Measurements from ENCODE around the gene MAT2A. TPM values are rescaled to one million over a fixed set of nuclear protein-coding genes. Genes with fewer than 3 reads are reported as not detected.
"Not testable (repeated sequence)": the region's sequence is repeated elsewhere in the genome, so short reads cannot be mapped to it uniquely, and the experiment has no call there.

The MAT2A gene
- total RNA-seq, 2 donors from 2014 or later = 230 to 475 TPM

- Histone ChIP-seq H3K27me3 (replicated peaks; ENCODE audit: insufficient read depth) (no peaks in the 10 kb centered on the region), H3K36me3 (no peaks in the 10 kb centered on the region), H3K4me1 (ENCODE audit: control insufficient read depth in 1 of 2, low read depth in 2 of 2) (peaks cover 55 to 79% of the 10 kb centered on the region in 2 donors), H3K27ac (peak overlapping the region; percentile 80 to 90), H3K9me3 (no peaks in the 10 kb centered on the region), H3K4me3 (no peak overlapping the region)
- DNase-seq (ENCODE audit: low spot score) = no peak
- ATAC-seq (ENCODE audit: insufficient number of reproducible peaks, low FRiP score, low read depth) = no peak
- no peak for TF ChIP-seq CTCF (IDR thresholded peaks at IDR 0.05)
These were observed 52.6 kb downstream of the MAT2A start for GRCh38 chr2:85591563-85591962.

- not testable (repeated sequence) for DNase-seq (ENCODE audit: low spot score); H3K9me3 ChIP-seq; H3K27me3 ChIP-seq (replicated peaks; ENCODE audit: insufficient read depth); H3K4me3 ChIP-seq; H3K36me3 ChIP-seq; ATAC-seq (ENCODE audit: insufficient number of reproducible peaks, low FRiP score, low read depth)
- peak overlapping the region; percentile 14 to 80 for H3K27ac ChIP-seq
- H3K4me1 ChIP-seq (ENCODE audit: control insufficient read depth in 1 of 2, low read depth in 2 of 2) = peaks cover 54 to 79% of the 10 kb centered on the region in 2 donors
These were observed 53.3 kb downstream of the MAT2A start for GRCh38 chr2:85592299-85592698.

GRCh38 chr2:85593023-85593422 lies 54.1 kb downstream of the MAT2A start:
- no peak overlapping the region for H3K4me3 ChIP-seq
- no peak for ATAC-seq (ENCODE audit: insufficient number of reproducible peaks, low FRiP score, low read depth)
- H3K36me3 ChIP-seq = peaks cover 5% of the 10 kb centered on the region
- H3K27ac ChIP-seq = no peak overlapping the region
- peaks cover 52 to 75% of the 10 kb centered on the region in 2 donors for H3K4me1 ChIP-seq (ENCODE audit: control insufficient read depth in 1 of 2, low read depth in 2 of 2)
- no peaks in the 10 kb centered on the region for H3K27me3 ChIP-seq (replicated peaks; ENCODE audit: insufficient read depth)
- H3K9me3 ChIP-seq = no peaks in the 10 kb centered on the region
- no peak for DNase-seq (ENCODE audit: low spot score)
- TF ChIP-seq CTCF (IDR thresholded peaks at IDR 0.05) = no peak

Other genes starting within 250 kb of the MAT2A start
- gene TGOLN2, start 211.2 kb upstream of the MAT2A start, total RNA-seq = 100 to 1,000 TPM; 152 to 175 TPM
- 10 to 100 TPM; 37.4 to 44.3 TPM for gene RETSAT, start 184.6 kb upstream of the MAT2A start, total RNA-seq
- 10 to 100 TPM; 21.4 to 38.7 TPM for gene ELMOD3, start 184.4 kb upstream of the MAT2A start, total RNA-seq
- gene CAPG, start 128.8 kb upstream of the MAT2A start, total RNA-seq = 10 to 100 TPM; 47.1 to 56.9 TPM
- gene SH2D6, start 120.5 kb upstream of the MAT2A start, total RNA-seq = not detected
- 10 to 100 TPM; 28.4 to 38.4 TPM for gene GGCX, start 22.3 kb downstream of the MAT2A start, total RNA-seq
- gene VAMP8, start 38.4 kb downstream of the MAT2A start, total RNA-seq = 10 to 100 TPM; 30.9 to 34.9 TPM
- gene VAMP5, start 45.3 kb downstream of the MAT2A start, total RNA-seq = 10 to 100 TPM; 27.1 to 42.8 TPM
- 100 to 1,000 TPM; 107 to 124 TPM for gene RNF181, start 56.6 kb downstream of the MAT2A start, total RNA-seq
- 10 to 100 TPM; 25.7 to 26.3 TPM for gene TMEM150A, start 63.5 kb downstream of the MAT2A start, total RNA-seq
- 10 to 100 TPM; 13.0 to 21.9 TPM for gene C2orf68, start 72.9 kb downstream of the MAT2A start, total RNA-seq
- 100 to 1,000 TPM in 1 of 2 donors, 10 to 100 TPM in 1; 39.5 to 109 TPM for gene USP39, start 77.0 kb downstream of the MAT2A start, total RNA-seq
- gene SFTPB, start 129.0 kb downstream of the MAT2A start, total RNA-seq = not detected
- gene GNLY, start 155.2 kb downstream of the MAT2A start, total RNA-seq = 1 to 10 TPM; 1.5 to 8.5 TPM
- gene ATOH8, start 214.8 kb downstream of the MAT2A start, total RNA-seq = 100 to 1,000 TPM in 1 of 2 donors, 10 to 100 TPM in 1; 78.4 to 207 TPM

Data from thoracic aorta (tissue), 2 donors.